Measurements from ENCODE around the gene USP17L17. TPM values are rescaled to one million over a fixed set of nuclear protein-coding genes. Genes with fewer than 3 reads are reported as not detected.
"Not testable (repeated sequence)": the region's sequence is repeated elsewhere in the genome, so short reads cannot be mapped to it uniquely, and the experiment has no call there.

Gene USP17L17
- total RNA-seq (ENCODE audit: low replicate concordance) = 0.09 TPM in 1 of 2 replicates, not detected in the other

GRCh38 chr4:9243579-9243978 lies at the start of gene USP17L17:
TSS of gene USP17L17 (plus strand) at chr4:9243879. CDS start at chr4:9243879, 0 bp downstream.
- not testable (repeated sequence) for H3K9ac ChIP-seq; H3K4me1 ChIP-seq; H3K36me3 Mint-ChIP-seq; H3K9me3 ChIP-seq (ENCODE audit: low read depth); H3F3A ChIP-seq (ENCODE audit: low read depth); H2AFZ ChIP-seq (replicated peaks); H3K27me3 ChIP-seq; H3K36me3 ChIP-seq; H3K27me3 Mint-ChIP-seq (ENCODE audit: insufficient read depth, low read depth); H4K20me1 ChIP-seq (ENCODE audit: low read depth); DNase-seq (ENCODE audit: low spot score); H3K4me3 ChIP-seq; H3K27ac Mint-ChIP-seq; H3K79me2 ChIP-seq (ENCODE audit: low read depth); H3K9me3 Mint-ChIP-seq; H3K4me2 ChIP-seq; H3K4me1 Mint-ChIP-seq; H3K27ac ChIP-seq; H3K4me3 Mint-ChIP-seq

GRCh38 chr4:9210357-9210756 lies 33.3 kb upstream of the USP17L17 start, which contains the start of gene USP17L10:
TSS of gene USP17L10 (plus strand) at chr4:9210657. CDS start at chr4:9210657, 0 bp downstream.
- H3K4me1 Mint-ChIP-seq = not testable (repeated sequence)

GRCh38 chr4:9214701-9215100 lies 29.0 kb upstream of the USP17L17 start:
- not testable (repeated sequence) for H3K36me3 Mint-ChIP-seq; H3K27ac Mint-ChIP-seq; H3K36me3 ChIP-seq; H3K27ac ChIP-seq; H3K4me1 ChIP-seq; H2AFZ ChIP-seq (replicated peaks); H3K4me2 ChIP-seq; H3K27me3 ChIP-seq; H3K79me2 ChIP-seq (ENCODE audit: low read depth); H3F3A ChIP-seq (ENCODE audit: low read depth); H3K27me3 Mint-ChIP-seq (ENCODE audit: insufficient read depth, low read depth); H3K9me3 Mint-ChIP-seq; H4K20me1 ChIP-seq (ENCODE audit: low read depth); H3K4me3 ChIP-seq; H3K4me1 Mint-ChIP-seq; H3K9me3 ChIP-seq (ENCODE audit: low read depth); H3K9ac ChIP-seq; DNase-seq (ENCODE audit: low spot score); H3K4me3 Mint-ChIP-seq

More at GRCh38 chr4:9210357-9210756, 33.3 kb upstream of the USP17L17 start, which contains the start of gene USP17L10:
- H3K9me3 Mint-ChIP-seq; H3K27ac Mint-ChIP-seq; DNase-seq (ENCODE audit: low spot score); H3K4me3 Mint-ChIP-seq; H2AFZ ChIP-seq (replicated peaks); H4K20me1 ChIP-seq (ENCODE audit: low read depth); H3F3A ChIP-seq (ENCODE audit: low read depth); H3K4me1 ChIP-seq; H3K4me3 ChIP-seq; H3K4me2 ChIP-seq; H3K36me3 Mint-ChIP-seq; H3K79me2 ChIP-seq (ENCODE audit: low read depth); H3K27ac ChIP-seq; H3K27me3 Mint-ChIP-seq (ENCODE audit: insufficient read depth, low read depth); H3K9me3 ChIP-seq (ENCODE audit: low read depth); H3K36me3 ChIP-seq; H3K27me3 ChIP-seq; H3K9ac ChIP-seq: not testable (repeated sequence)

- not testable (repeated sequence) for H3K36me3 ChIP-seq; H3F3A ChIP-seq (ENCODE audit: low read depth); H3K27me3 ChIP-seq; H3K27me3 Mint-ChIP-seq (ENCODE audit: insufficient read depth, low read depth); H3K4me3 Mint-ChIP-seq; H3K36me3 Mint-ChIP-seq; H3K9me3 Mint-ChIP-seq; H3K4me3 ChIP-seq; H3K9me3 ChIP-seq (ENCODE audit: low read depth); DNase-seq (ENCODE audit: low spot score); H3K4me2 ChIP-seq; H3K4me1 Mint-ChIP-seq; H3K79me2 ChIP-seq (ENCODE audit: low read depth); H3K4me1 ChIP-seq; H2AFZ ChIP-seq (replicated peaks); H3K27ac ChIP-seq; H3K9ac ChIP-seq; H3K27ac Mint-ChIP-seq; H4K20me1 ChIP-seq (ENCODE audit: low read depth)
Observed at GRCh38 chr4:9215105-9215504, 28.6 kb upstream of the USP17L17 start, which contains the start of gene USP17L11. TSS of gene USP17L11 (plus strand) at chr4:9215405. CDS start at chr4:9215405, 0 bp downstream.

GRCh38 chr4:9219852-9220251 lies 23.8 kb upstream of the USP17L17 start, which contains the start of gene USP17L12:
TSS of gene USP17L12 (plus strand) at chr4:9220152. CDS start at chr4:9220152, 0 bp downstream.
- not testable (repeated sequence) for H3K4me1 ChIP-seq; H3K9ac ChIP-seq; H3K4me2 ChIP-seq; H3K36me3 ChIP-seq; H3K9me3 ChIP-seq (ENCODE audit: low read depth); H3K36me3 Mint-ChIP-seq; H3K27ac Mint-ChIP-seq; H3K4me3 Mint-ChIP-seq; DNase-seq (ENCODE audit: low spot score); H3K27ac ChIP-seq; H3F3A ChIP-seq (ENCODE audit: low read depth); H3K4me3 ChIP-seq; H4K20me1 ChIP-seq (ENCODE audit: low read depth); H3K79me2 ChIP-seq (ENCODE audit: low read depth); H3K27me3 Mint-ChIP-seq (ENCODE audit: insufficient read depth, low read depth); H3K9me3 Mint-ChIP-seq; H2AFZ ChIP-seq (replicated peaks); H3K27me3 ChIP-seq; H3K4me1 Mint-ChIP-seq

GRCh38 chr4:9224596-9224995 lies 19.1 kb upstream of the USP17L17 start, which contains the start of gene USP17L13:
TSS of gene USP17L13 (plus strand) at chr4:9224896. CDS start at chr4:9224896, 0 bp downstream.
- H3K79me2 ChIP-seq (ENCODE audit: low read depth); H3K4me2 ChIP-seq; H3K4me1 ChIP-seq; H3K4me3 ChIP-seq; H3K4me1 Mint-ChIP-seq; H3K36me3 Mint-ChIP-seq; H3K27ac Mint-ChIP-seq; H3K27me3 Mint-ChIP-seq (ENCODE audit: insufficient read depth, low read depth); H3K27me3 ChIP-seq; H3K9ac ChIP-seq; H3K9me3 Mint-ChIP-seq; H3K4me3 Mint-ChIP-seq; H4K20me1 ChIP-seq (ENCODE audit: low read depth); DNase-seq (ENCODE audit: low spot score); H3K27ac ChIP-seq; H3K36me3 ChIP-seq; H3F3A ChIP-seq (ENCODE audit: low read depth); H2AFZ ChIP-seq (replicated peaks); H3K9me3 ChIP-seq (ENCODE audit: low read depth): not testable (repeated sequence)

- not testable (repeated sequence) for H3K27me3 Mint-ChIP-seq (ENCODE audit: insufficient read depth, low read depth); H3K4me1 ChIP-seq; H4K20me1 ChIP-seq (ENCODE audit: low read depth)
Observed at GRCh38 chr4:9230249-9230648, 13.4 kb upstream of the USP17L17 start.

GRCh38 chr4:9234085-9234484 lies 9.6 kb upstream of the USP17L17 start, which contains the start of gene USP17L15:
TSS of gene USP17L15 (plus strand) at chr4:9234385. CDS start at chr4:9234385, 0 bp downstream.
- H3K27me3 Mint-ChIP-seq (ENCODE audit: insufficient read depth, low read depth); H3K79me2 ChIP-seq (ENCODE audit: low read depth); H3F3A ChIP-seq (ENCODE audit: low read depth); H3K27ac Mint-ChIP-seq; H3K4me3 Mint-ChIP-seq; H2AFZ ChIP-seq (replicated peaks); H3K36me3 ChIP-seq; H3K9ac ChIP-seq; H3K27me3 ChIP-seq; H4K20me1 ChIP-seq (ENCODE audit: low read depth); H3K4me1 ChIP-seq; DNase-seq (ENCODE audit: low spot score); H3K4me1 Mint-ChIP-seq; H3K4me2 ChIP-seq; H3K9me3 ChIP-seq (ENCODE audit: low read depth); H3K9me3 Mint-ChIP-seq; H3K27ac ChIP-seq; H3K36me3 Mint-ChIP-seq; H3K4me3 ChIP-seq: not testable (repeated sequence)

More at GRCh38 chr4:9230249-9230648, 13.4 kb upstream of the USP17L17 start:
- not testable (repeated sequence) for H3K79me2 ChIP-seq (ENCODE audit: low read depth); H2AFZ ChIP-seq (replicated peaks); H3K36me3 ChIP-seq; H3K9me3 ChIP-seq (ENCODE audit: low read depth); H3K9ac ChIP-seq; DNase-seq (ENCODE audit: low spot score); H3K27ac Mint-ChIP-seq; H3K9me3 Mint-ChIP-seq; H3K4me1 Mint-ChIP-seq; H3K4me2 ChIP-seq; H3K27ac ChIP-seq; H3F3A ChIP-seq (ENCODE audit: low read depth); H3K4me3 Mint-ChIP-seq; H3K4me3 ChIP-seq; H3K27me3 ChIP-seq; H3K36me3 Mint-ChIP-seq

All from neural progenitor cell (in vitro differentiated cells).